OCI-LY1 (cell line): Measurements from ENCODE around the gene FAM131C.

Source experiments
- H2AFZ ChIP-seq: fragments of 200-600 bp; sonication (generic), shearing (Covaris generic); 2 replicates; pipeline ENCODE4 v1.6.0; 2014; ENCODE audit warnings: antibody characterized with exemption, mild to moderate bottlenecking, low read length
- H3F3A ChIP-seq: fragments of 200-600 bp; sonication (generic), shearing (Covaris generic); 2 replicates; pipeline ENCODE4 v1.6.0; 2014; ENCODE audit warnings: mild to moderate bottlenecking, antibody characterized with exemption, low read length, moderate library complexity; ENCODE audit not compliant: insufficient read depth
- H3K27ac ChIP-seq: fragments of 200-600 bp; sonication (generic); 2 replicates; pipeline ENCODE4 v1.5.1; 2014; ENCODE audit warnings: low read length, mixed run types, mild to moderate bottlenecking, low read depth; ENCODE audit not compliant: poor library complexity, severe bottlenecking
- H3K27me3 ChIP-seq: fragments of 200-600 bp; sonication (generic); 2 replicates; pipeline ENCODE4 v1.6.0; 2014; ENCODE audit warnings: antibody characterized with exemption, mild to moderate bottlenecking, low read length, moderate library complexity; ENCODE audit not compliant: insufficient read depth
- H3K36me3 ChIP-seq: fragments of 200-600 bp; sonication (generic); 2 replicates; pipeline ENCODE4 v1.6.1; 2014; ENCODE audit warnings: mild to moderate bottlenecking, antibody characterized with exemption, low read length, moderate library complexity, mixed read lengths; ENCODE audit not compliant: insufficient read depth
- H3K4me1 ChIP-seq: fragments of 200-600 bp; sonication (generic); 2 replicates; pipeline ENCODE4 v1.5.1; 2014; ENCODE audit warnings: mild to moderate bottlenecking, low read length, moderate library complexity; ENCODE audit not compliant: insufficient read depth, severe bottlenecking
- H3K4me2 ChIP-seq: fragments of 200-600 bp; sonication (generic), shearing (Covaris generic); 2 replicates; pipeline ENCODE4 v1.6.1; 2014; ENCODE audit warnings: low read length
- H3K4me3 ChIP-seq: fragments of 200-600 bp; sonication (generic); 2 replicates; pipeline ENCODE4 v1.5.1; 2014; ENCODE audit warnings: low read length, low read depth, mild to moderate bottlenecking, mixed read lengths; ENCODE audit not compliant: poor library complexity, severe bottlenecking
- H3K79me2 ChIP-seq: fragments of 200-600 bp; shearing (Covaris generic); 2 replicates; pipeline ENCODE4 v1.6.1; 2016; ENCODE audit warnings: mixed run types, low read length, mixed read lengths; ENCODE audit not compliant: insufficient read depth
- H3K9ac ChIP-seq: fragments of 200-600 bp; sonication (generic), shearing (Covaris generic); 2 replicates; pipeline ENCODE4 v1.6.1; 2014; ENCODE audit warnings: mild to moderate bottlenecking, low read length, mixed read lengths
- H3K9me2 ChIP-seq: fragments of 200-600 bp; sonication (generic), shearing (Covaris generic); 2 replicates; pipeline ENCODE4 v1.6.1; 2014; ENCODE audit warnings: low read depth, mild to moderate bottlenecking, low read length, mixed read lengths
- H3K9me3 ChIP-seq: fragments of 200-600 bp; shearing (Covaris generic); 2 replicates; pipeline ENCODE4 v1.6.1; 2014; ENCODE audit warnings: low read length, mixed read lengths
- H4K20me1 ChIP-seq: fragments of 200-600 bp; sonication (generic), shearing (Covaris generic); 2 replicates; pipeline ENCODE4 v1.6.0; 2016; ENCODE audit warnings: mild to moderate bottlenecking, low read length; ENCODE audit not compliant: insufficient read depth
- CTCF ChIP-seq: fragments of 200-600 bp; sonication (generic), shearing (Covaris generic); IDR thresholded peaks from 2 replicates; pipeline ENCODE4 v1.5.1; 2017; ENCODE audit warnings: mild to moderate bottlenecking, antibody characterized with exemption, low read length, moderate library complexity, mixed read lengths
- EZH2 ChIP-seq: fragments of 200-600 bp; sonication (generic), shearing (Covaris generic); IDR thresholded peaks from 2 replicates; pipeline ENCODE4 v1.8.0; 2017; ENCODE audit warnings: borderline replicate concordance, mixed run types, mild to moderate bottlenecking, antibody characterized with exemption, low read length, moderate library complexity, mixed read lengths

Gene FAM131C

GRCh38 chr1:16087733-16088132 lies 14.3 kb upstream of the FAM131C start:
- no peak overlapping the region for H3K4me2 ChIP-seq

GRCh38 chr1:16085522-16085921 lies 12.1 kb upstream of the FAM131C start:
- Histone ChIP-seq H4K20me1 (no peaks in the 10 kb centered on the region), H3K4me2 (no peak overlapping the region), H3K27me3 (0 out of 2 replicates have a peak, but pooled peaks cover 3% of the 10 kb centered on the region), H3K9ac (no peak overlapping the region), H3K9me3 (no peaks in the 10 kb centered on the region), H3K27ac (no peak overlapping the region), H2AFZ (no peak overlapping the region), H3K4me1 (no peaks in the 10 kb centered on the region), H3F3A (no peaks in the 10 kb centered on the region), H3K36me3 (no peaks in the 10 kb centered on the region), H3K9me2 (no peaks in the 10 kb centered on the region), H3K4me3 (no peak overlapping the region), H3K79me2 (no peaks in the 10 kb centered on the region)
- TF ChIP-seq CTCF = no peak
- TF ChIP-seq EZH2 = no peak

More at GRCh38 chr1:16087733-16088132, 14.3 kb upstream of the FAM131C start:
- Histone ChIP-seq H3K9ac (no peak overlapping the region), H3K79me2 (no peaks in the 10 kb centered on the region), H3F3A (no peaks in the 10 kb centered on the region), H2AFZ (no peak overlapping the region), H3K27me3 (peaks cover 9% of the 10 kb centered on the region), H3K9me2 (no peaks in the 10 kb centered on the region), H3K27ac (no peak overlapping the region), H3K9me3 (no peaks in the 10 kb centered on the region), H3K36me3 (no peaks in the 10 kb centered on the region), H3K4me3 (no peak overlapping the region), H4K20me1 (no peaks in the 10 kb centered on the region), H3K4me1 (no peaks in the 10 kb centered on the region)
- TF ChIP-seq CTCF (no peak), EZH2 (no peak)

- H3K79me2 ChIP-seq = no peaks in the 10 kb centered on the region
- no peaks in the 10 kb centered on the region for H3K9me2 ChIP-seq
- H3K27me3 ChIP-seq = 0 out of 2 replicates have a peak, but pooled peaks cover 3% of the 10 kb centered on the region
- H3K4me1 ChIP-seq = peaks cover 8% of the 10 kb centered on the region
- no peak overlapping the region for H3K27ac ChIP-seq
- no peak overlapping the region for H3K4me2 ChIP-seq
- no peaks in the 10 kb centered on the region for H3K36me3 ChIP-seq
- no peak overlapping the region for H2AFZ ChIP-seq
- H3K4me3 ChIP-seq = no peak overlapping the region
- H3K9ac ChIP-seq = no peak overlapping the region
- no peaks in the 10 kb centered on the region for H3F3A ChIP-seq
- no peaks in the 10 kb centered on the region for H3K9me3 ChIP-seq
- no peaks in the 10 kb centered on the region for H4K20me1 ChIP-seq
- TF ChIP-seq CTCF = no peak
Observed at GRCh38 chr1:16083486-16083885, 10.0 kb upstream of the FAM131C start.
